Osteoblast (primary cell): Measurements from ENCODE around the gene COLQ. TPM values are rescaled to one million over a fixed set of nuclear protein-coding genes. Genes with fewer than 3 reads are reported as not detected.
A peak's percentile ranks its signal among the peaks of the same experiment; 100 is the strongest.

Experiments used
- DNase-seq: peaks from one replicate; pipeline ENCODE4 v3.0.0; 2011; ENCODE audit warnings: low spot score, mixed read lengths; ENCODE audit not compliant: insufficient read length; ENCODE audit errors: missing footprints
- H2AFZ ChIP-seq: 2 replicates; pipeline ENCODE4 v1.6.0; 2011; ENCODE audit warnings: mild to moderate bottlenecking, low read length
- H3K27ac ChIP-seq: 2 replicates; pipeline ENCODE4 v1.5.1; 2011; ENCODE audit warnings: mild to moderate bottlenecking, low read depth, low read length, moderate library complexity
- H3K27me3 ChIP-seq: 2 replicates; pipeline ENCODE4 v1.6.0; 2012; ENCODE audit warnings: mild to moderate bottlenecking, control low read depth, inconsistent platforms, low read length, moderate library complexity; ENCODE audit not compliant: insufficient read depth
- H3K36me3 ChIP-seq: 2 replicates; pipeline ENCODE4 v1.5.1; 2011; ENCODE audit warnings: mild to moderate bottlenecking, low read length, control low read depth, moderate library complexity; ENCODE audit not compliant: insufficient read depth
- H3K4me1 ChIP-seq: 2 replicates; pipeline ENCODE4 v1.5.1; 2011; ENCODE audit warnings: mild to moderate bottlenecking, low read length, control low read depth, moderate library complexity; ENCODE audit not compliant: insufficient read depth
- H3K4me2 ChIP-seq: 2 replicates; pipeline ENCODE4 v1.6.0; 2011; ENCODE audit warnings: mild to moderate bottlenecking, low read length; ENCODE audit not compliant: insufficient read depth
- H3K4me3 ChIP-seq: fragments of 200-600 bp; sonication (generic); 3 replicates; pipeline ENCODE4 v1.5.1; 2012; ENCODE audit warnings: mild to moderate bottlenecking, low read length, inconsistent platforms; ENCODE audit not compliant: insufficient read depth
- H3K79me2 ChIP-seq: 2 replicates; pipeline ENCODE4 v1.6.0; 2012; ENCODE audit warnings: mild to moderate bottlenecking, low read length, control low read depth, inconsistent platforms; ENCODE audit not compliant: insufficient read depth
- H3K9me3 ChIP-seq: 2 replicates; pipeline ENCODE4 v1.5.1; 2011; ENCODE audit warnings: low read depth, low read length, control low read depth
- H4K20me1 ChIP-seq: 2 replicates; pipeline ENCODE4 v1.6.0; 2012; ENCODE audit warnings: mild to moderate bottlenecking, low read length, control low read depth; ENCODE audit not compliant: insufficient read depth
- CTCF ChIP-seq: IDR thresholded peaks from 2 replicates; pipeline ENCODE4 v1.5.1; 2011; ENCODE audit warnings: mild to moderate bottlenecking, low read depth, low read length, moderate library complexity; ENCODE audit errors: extremely low read depth
- total RNA-seq: library from RNA; depleted of rRNA; stranded (reverse); fragments of >200 nt; gene quantifications from 2 replicates; pipeline ENCODE4 v1.2.3, GENCODE V29; 2012

The COLQ gene
- total RNA-seq, 1 donor, result 1.4 TPM

- Histone ChIP-seq H4K20me1 (no peaks in the 10 kb centered on the region), H3K4me3 (no peak overlapping the region), H3K9me3 (no peaks in the 10 kb centered on the region), H3K4me1 (no peaks in the 10 kb centered on the region), H2AFZ (no peak overlapping the region), H3K79me2 (no peaks in the 10 kb centered on the region), H3K4me2 (no peak overlapping the region), H3K27ac (no peak overlapping the region), H3K27me3 (no peaks in the 10 kb centered on the region), H3K36me3 (peaks cover 40% of the 10 kb centered on the region)
- DNase-seq, result no peak
- no peak for TF ChIP-seq CTCF
Observed at GRCh38 chr3:15409774-15410173, 111.7 kb downstream of the COLQ start.

GRCh38 chr3:15409239-15409638, 112.3 kb downstream of the COLQ start:
- H3K4me3 ChIP-seq, result no peak overlapping the region

GRCh38 chr3:15405448-15406050, 116.0 kb downstream of the COLQ start:
- H3K4me3 ChIP-seq, result no peak overlapping the region
- no peaks in the 10 kb centered on the region for H3K79me2 ChIP-seq
- no peak overlapping the region for H2AFZ ChIP-seq
- no peaks in the 10 kb centered on the region for H3K27me3 ChIP-seq
- peak; percentile 47 for DNase-seq
- TF ChIP-seq CTCF, result peak; percentile 69
- no peaks in the 10 kb centered on the region for H3K4me1 ChIP-seq
- no peak overlapping the region for H3K4me2 ChIP-seq
- H3K27ac ChIP-seq, result no peak overlapping the region
- H4K20me1 ChIP-seq, result no peaks in the 10 kb centered on the region
- no peaks in the 10 kb centered on the region for H3K9me3 ChIP-seq
- H3K36me3 ChIP-seq, result peaks cover 9% of the 10 kb centered on the region

More at GRCh38 chr3:15409239-15409638, 112.3 kb downstream of the COLQ start:
- Histone ChIP-seq H3K4me1 (no peaks in the 10 kb centered on the region), H3K4me2 (no peak overlapping the region), H3K9me3 (no peaks in the 10 kb centered on the region), H3K27me3 (no peaks in the 10 kb centered on the region), H3K79me2 (no peaks in the 10 kb centered on the region), H3K36me3 (peaks cover 36% of the 10 kb centered on the region), H4K20me1 (no peaks in the 10 kb centered on the region), H3K27ac (no peak overlapping the region), H2AFZ (no peak overlapping the region)
- DNase-seq, result no peak
- no peak for TF ChIP-seq CTCF

GRCh38 chr3:15404767-15405166, 116.7 kb downstream of the COLQ start:
- H3K4me3 ChIP-seq, result no peak overlapping the region
- H3K36me3 ChIP-seq, result peaks cover under 1% of the 10 kb centered on the region
- no peaks in the 10 kb centered on the region for H3K79me2 ChIP-seq
- no peaks in the 10 kb centered on the region for H3K4me1 ChIP-seq
- no peaks in the 10 kb centered on the region for H3K9me3 ChIP-seq
- H3K27ac ChIP-seq, result no peak overlapping the region
- no peak overlapping the region for H2AFZ ChIP-seq
- TF ChIP-seq CTCF, result no peak
- DNase-seq, result no peak
- H4K20me1 ChIP-seq, result no peaks in the 10 kb centered on the region
- no peak overlapping the region for H3K4me2 ChIP-seq
- H3K27me3 ChIP-seq, result no peaks in the 10 kb centered on the region
